ENCODE measurements around the gene DNAJC24. TPM values are rescaled to one million over a fixed set of nuclear protein-coding genes. Genes with fewer than 3 reads are reported as not detected.
"Not testable (repeated sequence)": the region's sequence is repeated elsewhere in the genome, so short reads cannot be mapped to it uniquely, and the experiment has no call there.

DNAJC24 gene
- 10 to 100 TPM; 15.2 to 24.5 (median 18.4) TPM for total RNA-seq
- 1 to 10 TPM; 3.0 to 7.5 (median 4.2) TPM for polyA plus RNA-seq
- long read RNA-seq, donor 1, transcript DNAJC24-202 (5 exons, 2,004 nt) = major isoform, 5 of 14 reads
- long read RNA-seq, donor 1, partial matches to known transcripts = 0 of 14 reads
- long read RNA-seq, donor 1, other reads (novel, unspliced or antisense) = 9 of 14 reads
- long read RNA-seq, donor 2, partial matches to known transcripts = 0 of 4 reads
- long read RNA-seq, donor 2, other reads (novel, unspliced or antisense) = 0 of 4 reads

GRCh38 chr11:31369348-31370329 lies at the start of gene DNAJC24, which contains the start of gene DCDC1:
DNAJC24 (plus strand) TSS chr11:31369860; CDS start chr11:31370749, 889 bp downstream.
DCDC1 (minus strand) TSS chr11:31369739; CDS start chr11:31328280, 41,459 bp downstream.
- Histone ChIP-seq H3K27me3 (replicated peaks in 1 of 7) (no peaks in the 10 kb centered on the region), H3K36me3 (peaks cover 0 to 9% (median 0%) of the 10 kb centered on the region in 6 donors), H3K27ac (peak within 1 kb of the TSS; percentile 52 to 88 (median 84)), H3K4me1 (peaks cover 6 to 35% (median 27%) of the 10 kb centered on the region in 6 donors), H3K9me3 (no peaks in the 10 kb centered on the region), H3K4me3 (peak within 1 kb of the TSS; percentile 54 to 87 (median 66))
- WGBS, 5 donors = 1 to 2% (median 1%) methylated on average over 43 to 53 of the region's 53 CpGs
- peak; percentile 97 for DNase-seq
- TF ChIP-seq POLR2AphosphoS5 (IDR thresholded peaks at IDR 0.05) (peak; percentile 86 to 88 (median 88)), POLR2A (IDR thresholded peaks at IDR 0.05) (peak in 1 of 3 donors; percentile 34)
- TF ChIP-seq, protein P1, sequence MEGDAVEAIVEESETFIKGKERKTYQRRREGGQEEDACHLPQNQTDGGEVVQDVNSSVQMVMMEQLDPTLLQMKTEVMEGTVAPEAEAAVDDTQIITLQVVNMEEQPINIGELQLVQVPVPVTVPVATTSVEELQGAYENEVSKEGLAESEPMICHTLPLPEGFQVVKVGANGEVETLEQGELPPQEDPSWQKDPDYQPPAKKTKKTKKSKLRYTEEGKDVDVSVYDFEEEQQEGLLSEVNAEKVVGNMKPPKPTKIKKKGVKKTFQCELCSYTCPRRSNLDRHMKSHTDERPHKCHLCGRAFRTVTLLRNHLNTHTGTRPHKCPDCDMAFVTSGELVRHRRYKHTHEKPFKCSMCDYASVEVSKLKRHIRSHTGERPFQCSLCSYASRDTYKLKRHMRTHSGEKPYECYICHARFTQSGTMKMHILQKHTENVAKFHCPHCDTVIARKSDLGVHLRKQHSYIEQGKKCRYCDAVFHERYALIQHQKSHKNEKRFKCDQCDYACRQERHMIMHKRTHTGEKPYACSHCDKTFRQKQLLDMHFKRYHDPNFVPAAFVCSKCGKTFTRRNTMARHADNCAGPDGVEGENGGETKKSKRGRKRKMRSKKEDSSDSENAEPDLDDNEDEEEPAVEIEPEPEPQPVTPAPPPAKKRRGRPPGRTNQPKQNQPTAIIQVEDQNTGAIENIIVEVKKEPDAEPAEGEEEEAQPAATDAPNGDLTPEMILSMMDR (IDR thresholded peaks at IDR 0.05 in 8 of 11, conservative IDR thresholded peaks at IDR 0.05 in 3 of 11) = no peak
- intact Hi-C loops (cut with DNase I; ENCODE audit: low total_unique reads) = no loop called here

DNA sequence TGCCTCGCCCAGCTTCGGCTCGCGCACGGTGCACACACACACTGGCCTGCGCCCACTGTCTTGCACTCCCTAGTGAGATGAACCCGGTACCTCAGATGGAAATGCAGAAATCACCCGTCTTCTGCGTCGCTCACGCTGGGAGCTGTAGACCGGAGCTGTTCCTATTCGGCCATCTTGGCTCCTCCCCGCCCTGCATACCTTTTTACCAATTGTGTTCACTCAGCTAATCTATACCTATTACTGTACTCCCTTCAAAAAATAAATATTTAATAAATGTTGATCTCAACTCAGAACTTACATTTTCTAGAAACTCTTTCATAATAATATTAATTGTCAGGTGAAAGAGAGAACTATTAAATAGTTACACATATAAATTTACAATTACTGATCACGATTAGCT lies 48.2 kb upstream of the DNAJC24 start:
- H3K36me3 ChIP-seq; H3K4me1 ChIP-seq; intact Hi-C loops (cut with DNase I; ENCODE audit: low total_unique reads); H3K9me3 ChIP-seq; H3K4me3 ChIP-seq; H3K27me3 ChIP-seq (replicated peaks in 1 of 7); DNase-seq; H3K27ac ChIP-seq: not testable (repeated sequence)
- 93 to 96% (median 95%) methylated on average over 13 to 15 of the region's 15 CpGs for WGBS, 5 donors

- Histone ChIP-seq H3K4me3 (no peak overlapping the region), H3K27me3 (replicated peaks in 1 of 7) (no peaks in the 10 kb centered on the region), H3K27ac (no peak overlapping the region), H3K4me1 (peaks cover 0 to 7% (median 0%) of the 10 kb centered on the region in 6 donors), H3K36me3 (no peaks in the 10 kb centered on the region), H3K9me3 (no peaks in the 10 kb centered on the region)
- 82 to 95% (median 90%) methylated on average over 4 of the region's 4 CpGs for WGBS, 5 donors
- TF ChIP-seq POLR2A (IDR thresholded peaks at IDR 0.05) = no peak
- TF ChIP-seq, protein P1 (IDR thresholded peaks at IDR 0.05 in 8 of 11, conservative IDR thresholded peaks at IDR 0.05 in 3 of 11) = no peak
- TF ChIP-seq POLR2AphosphoS5 (IDR thresholded peaks at IDR 0.05) = no peak
- intact Hi-C loops (cut with DNase I; ENCODE audit: low total_unique reads) = no loop called here
- DNase-seq = no peak
Measured at GRCh38 chr11:31323145-31323544, 46.5 kb upstream of the DNAJC24 start.

GRCh38 chr11:31325160-31325559 lies 44.5 kb upstream of the DNAJC24 start:
- TF ChIP-seq, protein P1 (IDR thresholded peaks at IDR 0.05 in 8 of 11, conservative IDR thresholded peaks at IDR 0.05 in 3 of 11) = no peak
- TF ChIP-seq POLR2A (IDR thresholded peaks at IDR 0.05) (no peak), POLR2AphosphoS5 (IDR thresholded peaks at IDR 0.05) (no peak)
- H3K9me3 ChIP-seq = peaks cover 0 to 5% (median 0%) of the 10 kb centered on the region in 8 donors
- H3K27me3 ChIP-seq (replicated peaks in 1 of 7) = no peaks in the 10 kb centered on the region
- intact Hi-C loops (cut with DNase I; ENCODE audit: low total_unique reads) = no loop called here
- peaks cover 0 to 7% (median 0%) of the 10 kb centered on the region in 6 donors for H3K4me1 ChIP-seq
- no peaks in the 10 kb centered on the region for H3K36me3 ChIP-seq
- DNase-seq = no peak
- no peak overlapping the region for H3K27ac ChIP-seq
- H3K4me3 ChIP-seq = no peak overlapping the region
